Upper lobe of right lung (tissue), 1 donor: Measurements from ENCODE around the gene ARNT2. TPM values are rescaled to one million over a fixed set of nuclear protein-coding genes. Genes with fewer than 3 reads are reported as not detected.

Experiments
- ATAC-seq: fragments of 200-7000 bp; cut with Tn5 transposase; one replicate; pipeline ENCODE4 v1.9.1; 2020; ENCODE audit warnings: mild to moderate bottlenecking, moderate library complexity
- DNase-seq: peaks from one replicate; pipeline ENCODE4 v3.0.0-alpha.2; 2020
- H3K27ac ChIP-seq: fragments of 200-600 bp; one replicate; pipeline ENCODE4 v1.8.0; 2022
- H3K27me3 ChIP-seq: fragments of 200-600 bp; one replicate; pipeline ENCODE4 v1.8.0; 2022; ENCODE audit warnings: mild to moderate bottlenecking
- H3K36me3 ChIP-seq: fragments of 200-600 bp; one replicate; pipeline ENCODE4 v1.8.0; 2022
- H3K4me1 ChIP-seq: fragments of 200-600 bp; one replicate; pipeline ENCODE4 v1.8.0; 2022
- H3K4me3 ChIP-seq: fragments of 200-600 bp; one replicate; pipeline ENCODE4 v1.8.0; 2022; ENCODE audit warnings: mild to moderate bottlenecking
- H3K9me3 ChIP-seq: fragments of 200-600 bp; one replicate; pipeline ENCODE4 v1.8.0; 2022
- CTCF ChIP-seq: fragments of 200-600 bp; IDR thresholded peaks from one replicate; pipeline ENCODE4 v1.8.0; 2022; ENCODE audit warnings: antibody characterized with exemption
- intact Hi-C: fragments of 100-400 bp; cut with DNase I; formaldehyde crosslinking; loops from one replicate; pipeline ENCODE4 v1.11.0; 2022
- total RNA-seq: library from RNA; stranded (reverse); fragmentation: NEBNext Ultra II Directional; extraction: Animal tissue kit (Norgen Biotek cat#: 25700); gene quantifications from one replicate; pipeline ENCODE4 v1.2.1, GENCODE V29; 2021
- donor health status: DM: no; HTN: yes; CAD: no; lungs with severe emphysema.

ARNT2 gene
- total RNA-seq, 1 donor from 2014 or later, result 12.9 TPM

GRCh38 chr15:80449825-80450224 is 45.6 kb downstream of the ARNT2 start:
- Histone ChIP-seq H3K27me3 (no peaks in the 10 kb centered on the region), H3K27ac (no peak overlapping the region), H3K4me3 (no peak overlapping the region), H3K4me1 (peaks cover 11% of the 10 kb centered on the region), H3K9me3 (no peaks in the 10 kb centered on the region), H3K36me3 (no peaks in the 10 kb centered on the region)
- DNase-seq (no peak), ATAC-seq (peak; percentile 16)
- intact Hi-C loops, result loop anchor here (10.0 kb wide), 1 partner anchor 525 kb away; no protein-coding TSS in a partner anchor
- TF ChIP-seq CTCF, result no peak

GRCh38 chr15:80450811-80451321 is 46.7 kb downstream of the ARNT2 start:
- intact Hi-C loops, result loop anchor here (10.0 kb wide), 1 partner anchor 524 kb away; no protein-coding TSS in a partner anchor
- no peaks in the 10 kb centered on the region for H3K9me3 ChIP-seq
- no peak overlapping the region for H3K4me3 ChIP-seq
- ATAC-seq (peak; percentile 32), DNase-seq (peak; percentile 71)
- no peaks in the 10 kb centered on the region for H3K36me3 ChIP-seq
- H3K27me3 ChIP-seq, result no peaks in the 10 kb centered on the region
- peaks cover 20% of the 10 kb centered on the region for H3K4me1 ChIP-seq
- TF ChIP-seq CTCF, result no peak
- no peak overlapping the region for H3K27ac ChIP-seq

- intact Hi-C loops, result loop anchor here (10.0 kb wide), 1 partner anchor 523 kb away; no protein-coding TSS in a partner anchor
- Histone ChIP-seq H3K27ac (no peak overlapping the region), H3K4me1 (peaks cover 29% of the 10 kb centered on the region), H3K27me3 (no peaks in the 10 kb centered on the region), H3K4me3 (no peak overlapping the region), H3K9me3 (no peaks in the 10 kb centered on the region), H3K36me3 (no peaks in the 10 kb centered on the region)
- DNase-seq (no peak), ATAC-seq (no peak)
- TF ChIP-seq CTCF, result no peak
Observed at GRCh38 chr15:80452166-80452565, 48.0 kb downstream of the ARNT2 start.

- Histone ChIP-seq H3K4me3 (no peak overlapping the region), H3K27me3 (no peaks in the 10 kb centered on the region), H3K9me3 (no peaks in the 10 kb centered on the region), H3K36me3 (no peaks in the 10 kb centered on the region), H3K27ac (no peak overlapping the region), H3K4me1 (peaks cover 34% of the 10 kb centered on the region)
- DNase-seq (no peak), ATAC-seq (peak; percentile 5)
- intact Hi-C loops, result loop anchor here (5.0 to 10.0 kb wide), 2 partner anchors 322 to 520 kb away; partner anchors contain the start of gene CEMIP
- no peak for TF ChIP-seq CTCF
Observed at GRCh38 chr15:80455051-80455648, 51.0 kb downstream of the ARNT2 start.

- Histone ChIP-seq H3K27ac (no peak overlapping the region), H3K27me3 (no peaks in the 10 kb centered on the region), H3K4me3 (no peak overlapping the region), H3K9me3 (no peaks in the 10 kb centered on the region), H3K36me3 (no peaks in the 10 kb centered on the region), H3K4me1 (peaks cover 29% of the 10 kb centered on the region)
- peak; percentile 95 for TF ChIP-seq CTCF
- ATAC-seq (peak; percentile 91), DNase-seq (no peak)
- intact Hi-C loops, result loop anchor here (5.0 to 10.0 kb wide), 2 partner anchors 321 to 519 kb away; partner anchors contain the start of gene CEMIP
Observed at GRCh38 chr15:80455668-80456442, 51.7 kb downstream of the ARNT2 start.
